ENCODE measurements around the gene ZFAND3. TPM values are rescaled to one million over a fixed set of nuclear protein-coding genes. Genes with fewer than 3 reads are reported as not detected.

Gene ZFAND3
- total and polyA plus RNA-seq, 10 of the 15 experiments (the other 5 are each of a cell fraction or from before 2014, with no cell fraction given): 0.90 to 34.4 (median 16.3) TPM

DNA sequence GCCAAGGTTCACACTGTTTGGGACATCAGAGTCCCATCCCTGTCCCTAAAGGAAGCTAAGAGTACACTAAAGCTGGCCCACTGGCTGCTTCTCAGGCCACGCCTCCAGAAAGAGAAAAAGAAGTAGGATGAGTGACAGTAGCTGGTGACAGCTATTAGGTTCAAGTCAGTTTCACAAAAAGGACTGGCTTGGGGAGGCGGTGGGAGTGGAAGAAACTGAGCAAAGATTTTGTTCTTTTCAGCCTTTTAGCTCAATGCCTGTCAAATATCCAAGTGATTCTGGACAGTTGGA lies 374.7 kb downstream of the ZFAND3 start:
- SMC1A ChIA-PET (ENCODE audit: uncharacterized antibody, unreplicated experiment): no interaction called here
- no peaks in the 10 kb centered on the region; a peak in 1 of 4 replicates for H3K36me3 ChIP-seq (ENCODE audit: control insufficient read depth in 2 of 2, insufficient read depth in 2 of 2, low read length in 1 of 2)
- no peak for ATAC-seq
- intact Hi-C loops (cut with micrococcal nuclease; ENCODE audit: unreplicated experiment) (no loop called here), in situ Hi-C loops (cut with MboI) (no loop called here)
- RAD21 ChIA-PET (ENCODE audit: unreplicated experiment): no interaction called here
- H3K27me3 ChIP-seq (replicated peaks in 1 of 2; ENCODE audit: control insufficient read depth in 2 of 2, insufficient read depth in 2 of 2, low read length in 1 of 2): no peaks in the 10 kb centered on the region
- H3K4me2 ChIP-seq (ENCODE audit: control insufficient read depth, insufficient read depth): no peak overlapping the region
- H3K27ac ChIP-seq (ENCODE audit: control insufficient read depth, insufficient read depth): no peak overlapping the region
- POLR2A ChIA-PET: no interaction called here
- no peak for DNase-seq (ENCODE audit: low read depth, low spot score)
- H3K9me3 ChIP-seq (replicated peaks; ENCODE audit: control insufficient read depth, insufficient read depth, low read length): no peaks in the 10 kb centered on the region
- no TSS peak for BruUV-seq (replicated peaks)
- WGBS (ENCODE audit: insufficient coverage, insufficient replicate concordance, low lambda C conversion rate, missing lambda C conversion rate): 70% methylated on average over 2 of the region's 2 CpGs
- no peak for FAIRE-seq
- H3K4me3 ChIP-seq: no peak overlapping the region
- no peaks in the 10 kb centered on the region for H3K79me2 ChIP-seq (ENCODE audit: control insufficient read depth, insufficient read depth, low read length)
- no peak overlapping the region for H3K9ac ChIP-seq (ENCODE audit: control insufficient read depth, insufficient read depth, low read length)
- CTCF ChIA-PET: no interaction called here
- no peak overlapping the region for H2AFZ ChIP-seq (ENCODE audit: control insufficient read depth, low read depth, low read length)
- no peaks in the 10 kb centered on the region for H3K4me1 ChIP-seq (ENCODE audit: control insufficient read depth, insufficient read depth, low read length)
- H4K20me1 ChIP-seq (ENCODE audit: control insufficient read depth, insufficient read depth): no peaks in the 10 kb centered on the region
- no peak for TF ChIP-seq SRF (IDR thresholded peaks at IDR 0.05; ENCODE audit: low read depth in 2 of 2, low read length in 2 of 2)
- TF ChIP-seq IKZF1 (conservative IDR thresholded peaks at IDR 0.05): no peak
- TF ChIP-seq CHD4 (IDR thresholded peaks at IDR 0.05): no peak
- TF ChIP-seq LARP7 (IDR thresholded peaks at IDR 0.05): no peak
- TF ChIP-seq CREB1 (IDR thresholded peaks at IDR 0.05; ENCODE audit: low read depth): no peak
- TF ChIP-seq KAT2A (conservative IDR thresholded peaks at IDR 0.05; ENCODE audit: control insufficient read depth, low read depth, low read length): no peak
- no peak for TF ChIP-seq BRCA1 (IDR thresholded peaks at IDR 0.05; ENCODE audit: low read depth, low read length)
- TF ChIP-seq, protein P1, sequence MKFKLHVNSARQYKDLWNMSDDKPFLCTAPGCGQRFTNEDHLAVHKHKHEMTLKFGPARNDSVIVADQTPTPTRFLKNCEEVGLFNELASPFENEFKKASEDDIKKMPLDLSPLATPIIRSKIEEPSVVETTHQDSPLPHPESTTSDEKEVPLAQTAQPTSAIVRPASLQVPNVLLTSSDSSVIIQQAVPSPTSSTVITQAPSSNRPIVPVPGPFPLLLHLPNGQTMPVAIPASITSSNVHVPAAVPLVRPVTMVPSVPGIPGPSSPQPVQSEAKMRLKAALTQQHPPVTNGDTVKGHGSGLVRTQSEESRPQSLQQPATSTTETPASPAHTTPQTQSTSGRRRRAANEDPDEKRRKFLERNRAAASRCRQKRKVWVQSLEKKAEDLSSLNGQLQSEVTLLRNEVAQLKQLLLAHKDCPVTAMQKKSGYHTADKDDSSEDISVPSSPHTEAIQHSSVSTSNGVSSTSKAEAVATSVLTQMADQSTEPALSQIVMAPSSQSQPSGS (IDR thresholded peaks at IDR 0.05; ENCODE audit: low read length): no peak
- TF ChIP-seq RBBP5 (conservative IDR thresholded peaks at IDR 0.05): no peak
- TF ChIP-seq BACH1 (IDR thresholded peaks at IDR 0.05; ENCODE audit: borderline replicate concordance): no peak
- TF ChIP-seq, protein P2, sequence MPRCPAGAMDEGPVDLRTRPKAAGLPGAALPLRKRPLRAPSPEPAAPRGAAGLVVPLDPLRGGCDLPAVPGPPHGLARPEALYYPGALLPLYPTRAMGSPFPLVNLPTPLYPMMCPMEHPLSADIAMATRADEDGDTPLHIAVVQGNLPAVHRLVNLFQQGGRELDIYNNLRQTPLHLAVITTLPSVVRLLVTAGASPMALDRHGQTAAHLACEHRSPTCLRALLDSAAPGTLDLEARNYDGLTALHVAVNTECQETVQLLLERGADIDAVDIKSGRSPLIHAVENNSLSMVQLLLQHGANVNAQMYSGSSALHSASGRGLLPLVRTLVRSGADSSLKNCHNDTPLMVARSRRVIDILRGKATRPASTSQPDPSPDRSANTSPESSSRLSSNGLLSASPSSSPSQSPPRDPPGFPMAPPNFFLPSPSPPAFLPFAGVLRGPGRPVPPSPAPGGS (IDR thresholded peaks at IDR 0.05; ENCODE audit: borderline replicate concordance, insufficient read depth, low read depth, low read length, poor library complexity, severe bottlenecking): no peak
- TF ChIP-seq CHD2 (IDR thresholded peaks at IDR 0.05; ENCODE audit: borderline replicate concordance, low read depth, low read length): no peak
- TF ChIP-seq SMAD1 (IDR thresholded peaks at IDR 0.05; ENCODE audit: low read depth, partially characterized antibody): no peak
- TF ChIP-seq ZNF384 (IDR thresholded peaks at IDR 0.05; ENCODE audit: borderline replicate concordance, low read depth, low read length): no peak
- no peak for TF ChIP-seq NBN (IDR thresholded peaks at IDR 0.05)
- no peak for TF ChIP-seq SREBF2 (IDR thresholded peaks at IDR 0.05; ENCODE audit: low read length)
- no peak for TF ChIP-seq HCFC1 (IDR thresholded peaks at IDR 0.05; ENCODE audit: low read length)
- TF ChIP-seq YBX1 (IDR thresholded peaks at IDR 0.05): no peak
- no peak for TF ChIP-seq MYC (IDR thresholded peaks at IDR 0.05; ENCODE audit: insufficient read depth, insufficient read length, insufficient replicate concordance, low read length, severe bottlenecking)
- no peak for TF ChIP-seq MEF2A (IDR thresholded peaks at IDR 0.05; ENCODE audit: insufficient read depth, low read depth, low read length)
